LNCaP clone FGC (cell line): Measurements from ENCODE around the gene GPR84.

Experiments used
- DNase-seq: peaks from one replicate; pipeline ENCODE4 v3.0.0-alpha.2; 2011; ENCODE audit warnings: low read depth
- H3K4me3 ChIP-seq: 2 replicates; pipeline ENCODE4 v1.5.1; 2011; ENCODE audit warnings: mild to moderate bottlenecking, low read depth, low read length, control low read depth
- TF ChIP-seq, protein P1 (sequence below): IDR thresholded peaks from 2 replicates; pipeline ENCODE4 v1.5.1; 2012; ENCODE audit warnings: mild to moderate bottlenecking; ENCODE audit not compliant: control insufficient read depth, insufficient read depth; ENCODE audit errors: extremely low read depth

The GPR84 gene

DNA sequence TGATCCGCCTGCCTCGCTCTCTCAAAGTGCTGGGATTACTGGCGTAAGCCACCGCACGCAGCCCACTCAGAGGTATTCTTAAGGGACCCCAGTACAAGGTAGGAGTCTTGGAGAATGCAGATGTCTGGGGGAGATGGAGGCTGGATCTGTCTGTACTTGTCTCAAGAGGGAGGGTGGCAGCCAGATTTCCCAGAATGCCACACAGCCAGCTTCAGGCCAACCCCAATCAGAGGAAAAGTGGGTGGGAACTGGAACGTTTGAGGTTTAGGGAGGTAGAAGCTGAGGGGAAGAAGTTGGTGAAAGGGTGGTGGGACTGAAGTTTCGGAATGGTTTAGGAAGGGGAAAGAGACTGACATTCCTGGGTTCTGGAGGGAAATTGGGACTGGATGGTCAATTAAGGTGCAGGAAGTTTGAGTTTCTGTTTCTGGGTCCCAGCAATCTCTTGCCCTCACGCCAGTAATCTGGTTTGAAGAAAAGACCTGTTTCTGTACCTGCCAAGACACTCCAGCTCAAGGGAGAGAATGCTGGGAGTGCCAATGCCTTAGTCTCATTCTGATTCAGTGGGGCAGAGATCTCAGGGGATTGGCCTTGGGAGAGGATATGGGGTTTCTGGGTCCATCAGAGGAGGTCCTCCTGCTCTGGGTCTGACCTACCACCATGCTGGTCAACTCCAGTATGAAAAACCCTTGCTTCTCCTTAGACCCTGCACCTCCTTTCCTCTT lies 28.4 kb upstream of the GPR84 start:
- no peak overlapping the region for H3K4me3 ChIP-seq
- no peak for DNase-seq
- TF ChIP-seq, protein P1, sequence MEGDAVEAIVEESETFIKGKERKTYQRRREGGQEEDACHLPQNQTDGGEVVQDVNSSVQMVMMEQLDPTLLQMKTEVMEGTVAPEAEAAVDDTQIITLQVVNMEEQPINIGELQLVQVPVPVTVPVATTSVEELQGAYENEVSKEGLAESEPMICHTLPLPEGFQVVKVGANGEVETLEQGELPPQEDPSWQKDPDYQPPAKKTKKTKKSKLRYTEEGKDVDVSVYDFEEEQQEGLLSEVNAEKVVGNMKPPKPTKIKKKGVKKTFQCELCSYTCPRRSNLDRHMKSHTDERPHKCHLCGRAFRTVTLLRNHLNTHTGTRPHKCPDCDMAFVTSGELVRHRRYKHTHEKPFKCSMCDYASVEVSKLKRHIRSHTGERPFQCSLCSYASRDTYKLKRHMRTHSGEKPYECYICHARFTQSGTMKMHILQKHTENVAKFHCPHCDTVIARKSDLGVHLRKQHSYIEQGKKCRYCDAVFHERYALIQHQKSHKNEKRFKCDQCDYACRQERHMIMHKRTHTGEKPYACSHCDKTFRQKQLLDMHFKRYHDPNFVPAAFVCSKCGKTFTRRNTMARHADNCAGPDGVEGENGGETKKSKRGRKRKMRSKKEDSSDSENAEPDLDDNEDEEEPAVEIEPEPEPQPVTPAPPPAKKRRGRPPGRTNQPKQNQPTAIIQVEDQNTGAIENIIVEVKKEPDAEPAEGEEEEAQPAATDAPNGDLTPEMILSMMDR: no peak

GRCh38 chr12:54390668-54391551 lies 26.6 kb upstream of the GPR84 start:
- DNase-seq: no peak
- H3K4me3 ChIP-seq: peak overlapping the region; percentile 59
- TF ChIP-seq, protein P1: peak; percentile 43; the same call in 1 of the 2 replicates

DNA sequence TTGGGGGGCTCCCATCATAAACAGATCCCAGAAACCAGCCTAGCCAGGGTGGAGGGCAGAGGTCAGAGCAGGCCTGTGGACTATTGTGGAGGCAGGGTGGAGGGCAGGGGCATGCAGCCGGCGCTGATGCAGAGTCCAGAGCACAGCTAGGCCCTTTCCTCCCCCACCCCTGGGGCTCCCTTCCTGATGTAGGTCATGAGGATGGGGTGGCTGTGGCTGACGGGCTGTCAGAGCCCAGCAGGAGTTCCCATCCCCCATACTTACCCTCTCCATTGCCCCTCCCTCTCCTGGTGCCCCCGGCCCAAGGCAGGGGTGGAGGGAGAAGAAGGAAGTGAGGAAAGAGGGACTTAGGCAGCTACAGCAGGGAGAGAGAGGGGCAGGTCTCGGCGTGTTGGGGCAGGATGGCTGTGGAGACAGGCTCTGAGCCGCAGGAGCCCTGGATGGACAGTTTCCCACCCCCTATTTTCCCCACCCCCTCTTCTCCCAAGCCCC lies 25.9 kb upstream of the GPR84 start:
- TF ChIP-seq, protein P1: no peak
- peak overlapping the region; percentile 59 for H3K4me3 ChIP-seq
- no peak for DNase-seq

DNA sequence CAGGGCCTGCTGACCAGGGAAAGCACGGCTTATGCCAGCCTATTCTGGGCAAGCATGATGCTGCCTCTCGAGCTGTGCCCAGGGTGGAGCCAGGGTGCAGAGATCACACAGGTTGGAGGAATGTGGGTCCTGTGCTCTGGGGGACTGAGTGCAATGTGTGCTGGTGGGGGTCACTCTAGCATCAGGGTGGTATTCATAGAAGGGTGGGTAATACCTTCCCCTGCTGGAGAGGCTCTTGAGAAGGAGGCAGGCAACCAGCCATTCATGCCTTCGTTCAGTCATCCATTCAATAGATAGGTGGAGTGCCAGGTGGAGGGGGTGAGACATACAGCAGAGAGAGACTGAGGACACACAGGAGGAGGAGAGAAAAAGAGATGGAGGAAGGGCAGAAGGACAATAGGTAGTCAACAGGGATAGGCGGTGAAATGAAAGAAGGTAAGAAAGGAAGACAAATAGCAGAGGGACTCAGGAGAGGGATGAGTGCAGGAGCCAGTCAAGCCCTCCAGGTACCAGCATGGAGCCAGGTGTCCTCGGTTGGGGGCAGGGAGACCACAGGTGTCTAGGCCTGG lies 25.4 kb upstream of the GPR84 start:
- DNase-seq: no peak
- TF ChIP-seq, protein P1: no peak
- no peak overlapping the region for H3K4me3 ChIP-seq

DNA sequence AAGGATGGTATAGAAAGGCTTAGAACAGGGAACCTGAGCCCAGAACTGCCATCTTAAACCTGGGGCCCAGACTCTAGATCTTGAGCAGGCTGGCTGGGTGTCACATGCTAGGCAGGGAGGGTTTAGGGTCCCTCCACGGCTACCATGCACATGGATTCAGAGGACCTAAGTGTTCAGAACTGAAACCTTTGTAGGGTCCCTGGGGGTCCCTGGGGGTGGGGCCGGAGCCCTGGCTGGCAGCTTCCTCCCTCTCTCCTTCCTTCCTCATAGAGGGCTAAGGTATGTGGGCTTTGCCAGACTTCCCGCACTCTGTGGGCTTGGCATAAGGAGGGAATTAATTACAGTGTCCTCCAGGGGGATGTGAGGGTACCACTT lies 24.8 kb upstream of the GPR84 start:
- TF ChIP-seq, protein P1: no peak
- DNase-seq: no peak
- no peak overlapping the region for H3K4me3 ChIP-seq

GRCh38 chr12:54388237-54389133 lies 24.2 kb upstream of the GPR84 start:
- DNase-seq: no peak
- TF ChIP-seq, protein P1: no peak
- H3K4me3 ChIP-seq: no peak overlapping the region
